Activated naive CD8-positive, alpha-beta T cell (primary cell): ENCODE data around the gene RASAL3.

ENCODE experiments used
- H3K27ac Mint-ChIP-seq: one replicate; pipeline ENCODE4 v1.8.0; 2021; ENCODE audit warnings: mixed read lengths
- H3K27me3 Mint-ChIP-seq: one replicate; pipeline ENCODE4 v1.8.0; 2021; ENCODE audit warnings: mixed read lengths
- H3K36me3 Mint-ChIP-seq: one replicate; pipeline ENCODE4 v1.8.0; 2021; ENCODE audit warnings: mixed read lengths
- H3K4me1 Mint-ChIP-seq: one replicate; pipeline ENCODE4 v1.8.0; 2021; ENCODE audit warnings: low read depth, mixed read lengths
- H3K4me3 Mint-ChIP-seq: one replicate; pipeline ENCODE4 v1.8.0; 2021; ENCODE audit warnings: mild to moderate bottlenecking, mixed read lengths
- H3K9me3 Mint-ChIP-seq: one replicate; pipeline ENCODE4 v1.8.0; 2021; ENCODE audit warnings: low read depth, mixed read lengths

Gene RASAL3

DNA sequence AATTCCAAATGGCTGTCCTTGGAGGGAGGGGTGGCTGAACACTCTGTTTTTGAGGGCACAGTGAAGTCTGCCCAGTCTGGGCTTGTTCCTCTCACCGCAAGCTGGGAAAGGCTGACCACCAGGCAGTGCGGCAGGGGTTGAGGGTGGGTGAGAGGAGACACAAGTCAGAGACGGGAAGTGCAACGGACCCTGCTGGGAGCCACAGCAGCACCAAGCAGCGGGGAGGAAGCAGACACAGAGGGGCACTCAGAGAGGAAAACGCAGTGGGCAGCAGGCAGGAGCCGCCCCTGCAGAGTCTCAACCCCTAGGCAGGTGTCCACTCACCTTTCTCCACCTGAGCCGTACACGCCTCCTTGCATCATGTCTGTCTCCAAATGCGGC is 61.2 kb downstream of the RASAL3 start:
- no peak overlapping the region for H3K27ac Mint-ChIP-seq
- no peaks in the 10 kb centered on the region for H3K36me3 Mint-ChIP-seq
- H3K9me3 Mint-ChIP-seq, result no peaks in the 10 kb centered on the region
- H3K27me3 Mint-ChIP-seq, result no peaks in the 10 kb centered on the region
- peaks cover 34% of the 10 kb centered on the region for H3K4me1 Mint-ChIP-seq
- no peak overlapping the region for H3K4me3 Mint-ChIP-seq

DNA sequence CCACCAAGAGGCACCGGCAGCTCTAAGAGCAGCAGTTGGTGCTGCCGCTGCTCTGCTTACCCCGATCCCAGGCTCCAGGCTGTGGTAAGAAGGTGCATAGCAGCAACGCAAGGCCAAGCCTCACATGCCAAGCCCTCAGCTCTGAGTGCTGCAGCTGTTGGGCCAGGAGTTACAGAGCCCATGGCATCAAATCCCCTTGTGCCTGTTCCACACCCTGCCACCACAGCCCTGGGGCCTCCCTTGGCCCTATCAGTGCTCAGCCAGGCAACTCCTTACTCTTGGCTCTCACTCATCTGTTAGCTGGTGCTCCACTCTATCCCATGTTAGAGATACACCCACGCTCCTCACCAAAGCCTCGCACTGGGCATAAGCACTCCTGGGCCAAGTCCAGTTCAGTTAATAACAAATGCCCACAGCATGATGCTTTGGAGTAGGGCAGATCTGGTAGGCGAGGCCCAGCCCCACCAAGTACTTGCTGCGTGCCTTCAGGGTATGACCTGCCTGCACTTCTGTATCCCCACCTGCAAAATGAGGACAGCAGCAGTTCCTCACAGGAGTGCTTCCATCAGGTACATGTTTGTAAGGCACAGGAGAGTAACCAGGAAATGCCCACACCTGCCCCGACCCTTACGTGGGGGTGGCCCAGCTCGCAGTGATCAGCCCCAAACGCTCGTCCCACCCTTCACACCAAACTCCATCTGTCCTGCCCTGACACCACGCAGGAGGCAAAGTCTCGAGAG is 61.8 kb downstream of the RASAL3 start:
- H3K27ac Mint-ChIP-seq, result no peak overlapping the region
- no peaks in the 10 kb centered on the region for H3K27me3 Mint-ChIP-seq
- no peaks in the 10 kb centered on the region for H3K36me3 Mint-ChIP-seq

More for the DNA sequence above, 61.8 kb downstream of the RASAL3 start:
- Mint-ChIP-seq H3K9me3 (no peaks in the 10 kb centered on the region), H3K4me3 (no peak overlapping the region), H3K4me1 (peaks cover 29% of the 10 kb centered on the region)
